ENCODE measurements around the gene ANKRD33B.
"Not testable (repeated sequence)": the region's sequence is repeated elsewhere in the genome, so short reads cannot be mapped to it uniquely, and the experiment has no call there.

ANKRD33B gene

GRCh38 chr5:10563945-10564837 is at the start of gene ANKRD33B:
ANKRD33B (plus strand) TSS chr5:10564070; CDS start chr5:10564468, 398 bp downstream.
- DNase-seq = no peak

DNA sequence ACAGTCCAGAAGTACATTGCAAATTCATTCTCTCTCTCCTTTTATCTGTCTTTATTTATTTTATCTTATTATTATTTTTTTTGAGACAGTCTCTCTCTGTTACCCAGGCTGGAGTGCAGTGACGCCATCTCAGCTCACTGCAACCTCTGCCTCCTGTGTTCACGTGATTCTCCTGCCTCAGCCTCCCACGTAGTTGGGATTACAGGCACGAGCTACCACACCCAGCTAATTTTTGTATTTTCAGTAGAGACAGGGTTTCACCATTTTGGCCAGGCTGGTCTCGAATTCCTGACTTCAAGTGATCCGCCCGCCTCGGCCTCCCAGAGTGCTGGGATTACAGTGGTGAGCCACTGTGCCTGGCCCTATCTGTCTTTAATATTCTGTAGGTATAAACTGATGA is 49.3 kb upstream of the ANKRD33B start:
- not testable (repeated sequence) for DNase-seq

DNA sequence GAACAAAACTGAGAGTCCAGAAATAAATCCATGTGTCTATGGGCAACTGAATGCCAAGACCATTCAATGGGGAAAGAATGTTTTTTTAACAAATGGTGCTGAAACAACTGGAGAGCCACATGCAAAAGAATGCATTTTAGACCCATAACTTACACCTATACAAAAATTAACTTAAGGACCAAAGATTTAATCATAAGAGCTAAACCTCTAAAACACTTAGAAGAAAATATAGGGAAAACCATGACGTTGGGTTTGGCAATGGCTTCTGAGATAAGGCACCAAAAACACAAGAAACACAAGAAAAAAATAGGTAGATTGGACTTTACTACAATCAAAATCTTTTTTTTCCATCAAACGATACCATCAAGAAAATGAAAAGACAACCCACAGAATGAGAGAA is 48.4 kb upstream of the ANKRD33B start:
- DNase-seq = no peak

DNA sequence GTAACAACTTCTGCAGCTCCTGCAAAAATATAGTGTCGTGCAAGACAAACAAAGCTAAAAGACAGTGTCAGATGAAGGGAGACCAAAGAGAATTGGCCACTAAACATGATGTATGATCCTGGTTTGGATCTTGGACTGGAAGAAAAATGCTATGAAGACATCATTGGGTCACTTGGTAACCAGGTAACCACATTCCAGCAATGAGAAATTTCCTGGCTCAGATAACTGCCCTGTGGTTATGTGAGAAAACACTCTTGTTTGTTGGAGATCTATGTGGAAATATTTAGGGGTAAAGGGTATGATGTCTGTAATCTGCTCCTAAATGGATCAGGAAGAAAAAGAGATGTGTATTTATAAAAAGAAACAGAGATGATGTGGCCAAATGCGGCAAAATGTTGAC is 45.5 kb upstream of the ANKRD33B start:
- DNase-seq = no peak

GRCh38 chr5:10519729-10520128 is 44.1 kb upstream of the ANKRD33B start:
- no peak for DNase-seq

GRCh38 chr5:10520706-10521105 is 43.2 kb upstream of the ANKRD33B start:
- no peak for DNase-seq

GRCh38 chr5:10521466-10522223 is 42.2 kb upstream of the ANKRD33B start:
- no peak for DNase-seq

GRCh38 chr5:10522224-10522611 is 41.7 kb upstream of the ANKRD33B start:
- DNase-seq = no peak

- DNase-seq = no peak
Measured at GRCh38 chr5:10524376-10525123, 39.3 kb upstream of the ANKRD33B start.

DNA sequence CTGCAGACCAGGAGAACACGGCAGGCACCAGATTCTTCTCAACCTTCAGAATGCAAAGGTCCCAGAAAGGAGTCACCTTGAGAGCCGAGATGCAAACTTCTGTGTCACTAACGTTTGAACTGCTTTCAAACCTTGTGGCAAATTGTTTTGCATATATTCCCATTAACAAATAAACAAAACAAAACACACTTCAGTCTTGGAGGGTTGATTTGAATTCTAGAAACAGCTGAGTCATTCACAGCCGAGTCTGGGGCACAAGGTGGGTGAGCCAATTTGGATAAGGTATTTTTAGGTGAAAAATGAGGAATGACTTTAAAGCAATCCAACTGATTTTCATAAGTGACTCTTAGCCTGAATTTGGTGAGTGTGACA is 38.8 kb upstream of the ANKRD33B start:
- DNase-seq = no peak

DNA sequence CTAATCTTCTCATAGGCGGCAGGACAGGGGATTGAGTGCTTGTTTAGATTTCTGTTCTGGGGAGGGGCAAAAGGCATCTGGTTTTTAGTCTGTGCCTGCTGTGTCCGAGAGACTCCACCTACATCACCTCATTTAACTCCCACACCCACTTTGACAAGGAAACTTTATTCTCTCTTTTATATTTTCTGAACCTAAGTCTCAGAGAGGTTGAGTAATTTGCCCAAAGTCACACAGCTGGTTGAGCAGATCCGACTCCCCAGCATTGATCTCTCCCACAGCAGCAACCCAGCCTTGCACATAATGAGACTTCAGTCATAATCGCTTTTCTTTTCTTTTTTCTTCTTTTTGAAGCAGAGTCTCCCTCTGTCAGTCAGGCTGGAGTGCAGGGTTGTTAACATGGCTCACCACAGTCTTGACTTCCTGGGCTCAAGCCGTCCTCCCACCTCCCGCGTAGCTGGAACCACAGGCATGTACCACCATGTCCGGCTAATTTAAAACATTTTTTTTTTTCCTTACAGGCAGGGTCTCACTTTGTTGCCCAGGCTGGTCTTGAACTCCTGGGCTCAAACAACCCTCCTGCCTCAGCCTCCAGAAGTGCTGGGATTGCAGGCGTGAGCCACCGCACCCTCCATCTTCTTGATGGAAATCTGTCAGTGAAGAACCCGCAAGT is 36.5 kb upstream of the ANKRD33B start:
- no peak for DNase-seq

- DNase-seq = no peak
Measured at GRCh38 chr5:10528056-10528816, 35.6 kb upstream of the ANKRD33B start.

GRCh38 chr5:10528827-10529226 is 35.0 kb upstream of the ANKRD33B start:
- DNase-seq = no peak

GRCh38 chr5:10530601-10531320 is 33.1 kb upstream of the ANKRD33B start:
- DNase-seq = no peak

- DNase-seq = no peak
Measured at GRCh38 chr5:10532421-10532820, 31.4 kb upstream of the ANKRD33B start.

DNA sequence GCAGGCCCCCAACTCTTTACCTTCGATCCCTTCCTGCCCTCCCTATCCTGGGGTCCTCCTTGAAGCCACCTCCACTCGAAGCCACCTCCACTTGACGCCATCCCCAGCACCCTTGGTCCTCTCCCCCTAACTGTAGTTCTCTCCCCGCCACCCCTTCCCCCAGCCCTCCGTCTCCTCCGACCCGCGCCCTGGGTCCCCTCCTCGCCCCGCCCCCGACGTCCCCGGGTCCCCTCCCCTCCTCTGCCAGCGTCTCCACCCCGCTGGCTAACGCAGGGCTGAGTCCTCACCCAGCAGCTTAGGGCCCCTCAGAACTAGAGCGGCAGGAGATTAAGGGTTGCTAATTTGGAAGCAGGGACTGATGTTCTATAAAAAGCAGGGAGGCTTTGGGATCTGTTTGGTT is 30.6 kb upstream of the ANKRD33B start:
- no peak for DNase-seq

DNA sequence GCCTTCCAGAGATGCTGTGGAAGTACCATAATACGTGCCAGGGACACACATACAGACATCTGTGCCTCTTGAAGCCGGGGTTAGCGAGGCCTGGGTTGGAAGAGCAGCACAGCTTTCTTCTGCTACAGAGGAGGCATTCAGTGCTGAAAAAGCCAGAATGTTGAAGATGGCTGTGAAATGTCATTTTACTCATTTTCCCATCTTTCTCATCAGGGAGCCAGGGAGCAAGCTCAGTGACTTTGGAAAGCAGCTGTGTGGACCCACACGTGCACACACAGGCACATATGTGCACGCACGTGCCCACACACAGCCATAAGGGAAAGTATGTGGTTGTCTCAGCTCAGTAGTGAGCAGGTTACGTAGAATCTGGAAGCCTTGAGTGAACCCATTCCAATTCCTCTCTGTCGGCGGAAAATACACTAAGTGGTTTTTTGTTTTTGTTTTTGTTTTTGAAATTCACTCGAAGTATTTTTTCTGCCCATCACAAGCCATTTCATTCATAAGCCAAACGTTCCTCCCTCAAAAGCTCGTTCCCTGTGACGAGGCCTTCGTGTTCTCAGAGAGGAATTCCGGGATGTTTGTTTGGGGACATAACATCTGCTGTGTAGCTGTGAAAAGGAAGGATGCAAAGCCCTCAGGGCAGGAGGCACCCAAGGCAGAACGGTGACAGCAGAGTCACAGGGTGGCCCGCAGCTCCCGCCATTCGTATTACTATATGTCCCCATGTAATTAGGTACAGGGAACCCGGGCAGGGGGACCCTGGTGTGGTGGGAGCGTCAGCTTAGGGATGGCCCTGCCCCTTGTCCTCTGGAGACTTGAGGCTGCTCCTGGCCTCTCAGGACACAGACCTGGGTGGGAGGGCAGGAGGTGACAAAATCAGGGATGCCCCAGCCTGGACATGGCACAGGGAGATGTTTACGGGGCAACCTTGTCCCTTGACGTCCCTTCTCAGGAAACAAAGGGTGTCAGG is 29.0 kb upstream of the ANKRD33B start:
- no peak for DNase-seq

DNA sequence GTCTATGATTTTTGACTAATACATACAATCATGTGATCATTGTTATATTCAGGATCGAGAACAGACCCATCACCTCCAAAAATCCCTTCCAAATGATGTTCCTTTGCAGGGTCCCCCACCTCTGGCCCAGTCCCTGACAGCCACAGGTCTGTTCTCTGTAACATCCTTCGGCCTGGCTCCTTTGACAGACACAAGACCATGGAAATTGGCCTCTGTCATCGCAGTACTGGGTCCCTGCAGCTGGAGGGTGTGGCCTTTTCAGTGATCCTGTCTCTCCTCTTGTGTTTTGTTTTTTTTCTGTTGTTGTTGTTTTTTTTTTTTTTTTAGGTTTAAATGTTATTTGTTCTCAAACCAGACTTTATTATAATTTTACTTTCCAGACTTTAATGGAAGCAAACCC is 27.4 kb upstream of the ANKRD33B start:
- no peak for DNase-seq

GRCh38 chr5:10536931-10537579 is 26.8 kb upstream of the ANKRD33B start:
- no peak for DNase-seq

- no peak for DNase-seq
Measured at GRCh38 chr5:10537624-10538023, 26.2 kb upstream of the ANKRD33B start.

All from NCI-H1436 treated with DMSO at 0.1 percent for 48 hours (cell line).